MV-4-11 (cell line): ENCODE results near the gene RPS3.
"Not testable (repeated sequence)": the region's sequence is repeated elsewhere in the genome, so short reads cannot be mapped to it uniquely, and the experiment has no call there.

ENCODE experiments used
- DNase-seq: peaks from one replicate; lab custom pipeline; 2025; lab: John Stamatoyannopoulos, UW

Gene RPS3

DNA sequence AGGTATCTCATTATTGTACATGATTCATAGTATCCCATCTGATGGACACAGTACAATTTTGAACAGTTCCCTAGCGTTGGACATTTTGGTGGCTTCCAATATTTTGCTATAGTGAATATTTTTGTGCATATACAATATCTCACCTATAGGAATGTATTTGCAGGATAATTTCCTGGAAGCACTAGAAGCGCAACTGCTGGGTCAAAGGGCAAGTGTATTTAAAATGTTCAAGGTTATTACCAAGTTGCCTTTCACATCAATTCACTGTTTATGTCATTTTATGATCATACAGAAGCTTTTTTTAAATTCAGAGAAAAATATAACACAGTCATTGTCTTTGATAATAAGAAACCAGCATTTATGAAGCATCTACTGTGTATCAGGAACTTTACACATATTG, 19.1 kb upstream of the RPS3 start:
- DNase-seq, result no peak

DNA sequence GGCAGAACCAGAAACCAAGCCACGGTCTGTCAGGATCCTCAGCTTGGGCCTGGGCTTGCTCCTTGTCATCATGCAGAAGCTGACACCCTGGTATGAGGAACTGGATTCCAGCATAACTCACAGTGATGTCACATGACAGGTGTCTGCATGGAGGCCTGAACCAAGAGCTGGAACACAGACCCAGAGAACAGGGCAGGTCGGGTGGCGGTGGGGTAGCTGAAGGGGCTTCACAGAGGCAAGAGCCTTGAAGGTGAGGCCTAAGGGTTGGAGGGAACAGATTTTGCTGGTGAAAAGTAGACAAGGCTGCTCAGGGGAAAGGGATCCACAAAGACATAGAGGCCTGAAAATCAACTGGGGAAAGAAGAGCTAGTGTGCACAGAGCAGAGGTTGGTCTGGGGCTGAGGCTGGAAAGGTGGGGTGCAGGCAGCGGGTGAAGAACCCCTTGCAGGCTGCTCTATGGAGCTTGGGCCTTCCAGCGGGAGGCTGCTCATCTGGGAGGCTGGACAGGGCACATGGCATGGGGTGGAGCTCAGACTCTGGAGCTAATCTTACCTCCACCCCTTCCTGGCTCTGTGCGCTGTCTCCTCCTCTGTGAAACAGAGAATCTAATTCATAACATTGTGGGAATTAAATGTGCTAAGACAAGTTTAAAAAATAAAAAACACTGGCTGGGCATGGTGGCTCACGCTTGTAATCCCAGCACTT, 18.4 kb upstream of the RPS3 start:
- peak; percentile 67 for DNase-seq

DNA sequence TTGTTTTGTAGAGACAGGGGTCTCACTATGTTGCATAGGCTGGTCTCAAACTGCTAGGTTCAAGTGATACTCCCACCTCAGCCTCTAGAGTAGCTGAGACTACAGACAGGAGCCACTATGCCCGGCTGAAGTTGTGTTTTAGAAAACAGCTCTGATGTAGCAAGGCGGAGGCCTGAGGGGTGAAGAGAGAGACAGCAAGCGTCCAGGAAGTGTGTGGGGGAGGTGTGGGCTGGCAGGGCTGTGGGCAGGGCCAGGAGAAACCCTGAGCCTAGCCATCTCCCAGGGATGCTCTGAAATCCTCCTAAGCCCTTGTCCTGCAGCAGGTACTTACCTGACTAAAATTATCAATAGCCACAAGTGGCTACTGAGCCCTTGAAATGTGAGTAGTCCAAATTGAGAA, 16.1 kb upstream of the RPS3 start:
- DNase-seq, result peak; percentile 20

DNA sequence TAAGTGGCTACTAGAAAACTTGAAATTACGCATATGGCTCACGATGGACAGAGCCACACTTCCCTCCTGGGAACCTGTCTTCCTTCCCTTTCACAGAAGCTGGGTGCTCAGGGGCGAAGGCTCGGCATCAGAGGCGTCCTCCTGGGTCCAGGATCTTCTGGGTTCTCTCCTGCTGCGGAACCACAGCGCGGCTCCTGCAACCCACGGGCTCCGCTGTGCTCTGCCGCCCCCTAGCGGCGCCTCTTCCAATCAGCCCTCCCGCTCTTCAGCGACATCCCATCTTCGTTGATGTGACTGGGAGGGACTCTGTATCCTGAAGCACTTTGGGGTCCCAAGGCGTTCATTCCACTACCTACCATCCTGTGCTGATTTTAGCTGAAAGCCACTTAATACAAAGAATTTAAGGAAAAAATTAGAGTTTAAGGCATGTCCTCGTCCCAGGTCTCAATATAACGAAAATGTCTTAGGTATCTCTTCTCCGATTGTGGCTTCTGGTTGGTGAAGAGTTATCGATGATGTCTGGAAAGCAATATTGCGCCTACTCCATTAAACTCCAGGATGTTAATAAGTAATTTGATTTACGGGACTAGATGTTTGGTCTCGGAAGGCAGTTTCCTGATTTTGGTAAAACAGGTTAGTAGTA, 14.8 kb upstream of the RPS3 start:
- peak; percentile 48 for DNase-seq

DNA sequence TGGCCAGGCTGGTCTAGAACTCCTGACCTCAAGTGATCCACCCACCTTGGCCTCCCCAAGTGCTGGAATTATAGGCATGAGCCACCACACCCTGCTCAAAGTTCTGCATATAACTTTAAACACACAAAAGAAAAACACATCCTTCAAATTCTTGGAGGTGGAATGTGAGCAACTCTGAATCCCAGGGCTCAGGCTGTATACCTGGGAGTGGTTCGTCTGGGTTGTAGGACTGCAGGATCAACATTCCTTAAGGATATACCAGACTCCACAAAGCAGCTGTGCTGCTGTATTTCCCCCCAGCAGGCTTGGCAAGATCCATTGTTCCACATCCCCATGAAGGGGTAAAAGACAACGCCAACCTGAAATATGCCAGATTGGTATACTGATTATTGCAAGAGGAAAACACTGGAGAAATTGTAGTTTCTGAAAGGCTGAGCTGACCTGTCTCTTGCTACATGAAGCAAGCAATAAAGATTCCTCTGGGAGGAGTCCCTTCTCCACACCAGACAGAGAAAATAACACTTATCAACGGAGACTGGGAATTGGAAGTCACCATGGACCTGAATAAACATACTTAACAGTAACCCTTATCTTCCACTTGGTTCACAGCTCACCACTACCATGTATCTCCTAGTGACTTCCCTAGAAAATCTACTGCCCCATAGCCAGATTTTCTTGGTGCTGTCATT, 12.2 kb upstream of the RPS3 start:
- no peak for DNase-seq

DNA sequence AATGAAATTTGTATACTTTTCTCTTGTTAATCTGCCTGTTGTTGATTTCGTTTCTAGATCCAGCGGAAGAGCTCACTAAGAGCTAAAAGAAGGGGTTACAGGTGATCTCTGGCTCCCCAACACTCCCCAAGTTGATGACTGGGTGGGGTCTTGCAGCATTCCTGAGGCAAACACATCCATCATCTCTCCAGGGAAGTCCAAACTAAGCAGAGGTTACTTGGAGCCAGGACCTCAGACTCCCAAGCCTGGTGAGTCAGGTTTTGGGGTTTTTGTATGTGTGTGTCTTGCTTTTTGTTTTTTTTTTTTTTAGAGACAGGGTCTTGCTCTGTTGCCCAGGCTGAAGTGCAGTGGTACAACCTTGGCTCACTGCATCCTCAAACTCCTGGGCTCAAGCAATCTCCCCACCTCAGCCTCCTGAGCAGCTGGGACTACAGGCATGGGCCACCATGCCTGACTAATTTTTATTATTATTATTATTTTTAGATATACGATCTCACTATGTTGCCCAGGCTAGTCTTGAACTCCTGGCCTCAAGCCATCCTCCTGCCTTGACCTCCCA, 11.5 kb upstream of the RPS3 start:
- DNase-seq, result no peak

DNA sequence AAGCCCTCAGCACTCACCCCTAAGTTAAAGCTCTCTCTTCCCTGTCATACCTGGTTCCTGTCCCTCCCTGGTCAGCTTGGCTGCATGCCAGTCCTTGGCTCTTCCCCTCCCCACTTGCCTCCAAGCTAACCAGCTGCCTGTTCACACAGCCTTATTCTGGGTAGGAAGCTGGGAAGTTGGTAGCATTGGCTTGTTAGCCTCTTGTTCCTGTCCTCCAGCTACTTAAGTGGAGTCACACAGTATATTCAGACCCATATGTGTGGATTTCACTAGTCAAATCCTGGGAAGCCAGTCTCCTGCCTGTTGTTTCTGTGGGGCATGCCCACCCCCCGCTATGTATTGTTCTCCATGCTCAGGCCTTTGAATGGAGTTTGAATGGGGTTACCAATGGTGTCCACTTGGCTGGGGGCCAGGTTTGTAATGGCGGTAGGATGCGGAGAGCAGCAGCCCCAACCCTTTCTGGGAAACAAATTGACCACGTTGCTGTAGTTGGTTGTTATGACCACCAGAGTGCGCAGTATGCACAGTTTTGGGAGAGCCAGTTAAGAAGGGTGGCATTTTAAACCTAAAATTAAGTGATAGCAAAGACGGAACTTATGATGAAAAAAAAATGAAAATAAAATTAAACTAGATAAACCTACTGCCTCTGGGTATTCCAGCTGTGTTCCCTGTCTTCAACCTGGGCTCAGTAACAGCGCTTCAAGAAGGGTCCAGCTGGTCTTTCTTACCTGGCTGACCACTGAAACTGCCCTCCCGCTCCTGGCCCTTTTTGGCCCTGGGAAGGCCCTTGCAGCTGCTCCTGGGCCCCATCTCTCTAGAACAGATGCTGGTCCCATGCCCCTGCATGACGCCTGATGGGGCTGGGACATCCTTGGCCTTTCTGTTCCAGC, 10.7 kb upstream of the RPS3 start:
- peak; percentile 80 for DNase-seq

DNA sequence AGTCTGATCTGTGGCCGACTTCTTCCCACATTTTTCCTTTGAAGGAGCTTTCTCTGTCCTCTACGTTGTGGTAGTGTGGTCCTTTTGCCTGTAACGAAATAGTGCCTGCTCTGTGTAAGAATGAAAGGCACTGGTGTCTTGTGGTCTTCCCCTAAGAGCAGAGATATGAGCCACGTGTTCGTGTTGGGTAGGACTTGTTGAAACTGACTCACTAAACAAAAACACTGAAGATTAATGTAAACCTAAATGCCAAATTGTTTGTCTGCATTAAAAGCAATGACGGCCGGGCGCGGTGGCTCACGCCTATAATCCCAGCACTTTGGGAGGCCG, 10.1 kb upstream of the RPS3 start:
- no peak for DNase-seq

DNA sequence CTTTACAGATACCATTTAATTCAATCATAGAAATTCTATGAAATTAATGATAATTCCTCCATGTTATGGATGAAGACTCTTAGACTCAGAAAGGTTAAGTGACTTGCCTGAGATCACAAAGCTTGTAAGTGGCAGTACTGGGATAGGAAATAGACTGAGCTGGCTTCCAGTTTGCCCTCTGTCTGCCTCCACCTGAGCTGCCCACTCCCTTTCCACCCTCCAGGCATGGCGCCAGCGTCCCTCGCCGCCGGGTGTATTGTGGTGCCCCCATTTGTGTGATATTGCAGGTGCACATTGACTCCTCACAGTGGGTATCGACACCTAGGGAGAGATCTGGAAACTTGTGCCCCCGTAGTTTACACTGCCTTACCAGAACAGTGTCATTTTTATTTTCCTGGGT, 9.4 kb upstream of the RPS3 start:
- DNase-seq, result no peak

DNA sequence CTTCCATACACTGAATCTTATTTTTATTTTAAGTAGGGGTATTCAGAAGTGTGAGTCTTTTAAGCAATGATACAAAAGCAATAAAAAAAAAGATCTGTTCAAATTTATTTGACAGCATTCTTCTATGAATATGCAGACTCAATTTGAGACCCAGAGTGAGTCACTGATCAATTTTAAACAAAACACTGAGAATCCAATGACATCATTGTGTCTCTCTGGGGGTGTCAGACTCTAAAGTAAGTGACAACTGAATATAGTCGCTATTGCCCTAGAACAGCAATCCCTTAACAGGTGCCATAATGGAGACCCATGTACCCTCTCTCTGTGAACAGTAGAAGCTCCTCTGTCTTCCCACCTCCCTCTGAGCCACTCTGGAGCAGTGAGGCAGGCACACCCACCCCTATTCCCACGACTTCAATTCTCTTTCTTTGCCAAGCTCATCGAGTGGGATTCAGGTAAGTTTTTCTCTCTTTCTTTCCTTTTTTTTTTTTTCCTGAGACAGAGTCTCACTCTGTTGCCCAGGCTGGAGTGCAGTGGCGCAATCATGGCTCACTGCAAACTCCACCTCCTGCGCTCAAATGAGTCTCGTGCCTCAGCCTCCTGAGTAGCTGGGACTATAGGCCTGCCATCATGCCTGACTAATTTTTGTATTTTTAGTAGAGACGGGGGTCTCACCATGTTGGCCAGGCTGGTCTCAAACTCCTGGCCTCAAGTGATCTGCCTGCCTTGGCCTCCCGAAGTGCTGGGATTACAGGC, 5.1 kb upstream of the RPS3 start:
- no peak for DNase-seq

DNA sequence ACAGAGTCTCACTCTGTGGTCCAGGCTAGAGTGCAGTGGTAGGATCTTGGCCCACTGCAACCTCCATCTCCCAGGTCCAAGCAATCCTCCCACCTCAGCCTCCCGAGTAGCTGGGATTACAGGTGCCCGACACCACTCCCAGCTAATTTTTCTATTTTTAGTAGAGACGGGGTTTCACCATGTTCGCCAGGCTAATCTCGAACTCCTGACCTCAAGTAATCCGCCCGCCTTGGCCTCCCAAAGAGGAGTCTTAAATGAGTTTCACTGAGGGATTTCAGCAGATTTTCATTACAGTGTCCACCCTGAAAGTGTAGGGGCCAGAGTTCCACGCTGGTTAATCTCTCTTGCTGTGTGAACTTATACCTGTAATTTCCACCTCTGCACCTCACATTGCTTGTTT, 412 bp upstream of the RPS3 start:
- no peak for DNase-seq

DNA sequence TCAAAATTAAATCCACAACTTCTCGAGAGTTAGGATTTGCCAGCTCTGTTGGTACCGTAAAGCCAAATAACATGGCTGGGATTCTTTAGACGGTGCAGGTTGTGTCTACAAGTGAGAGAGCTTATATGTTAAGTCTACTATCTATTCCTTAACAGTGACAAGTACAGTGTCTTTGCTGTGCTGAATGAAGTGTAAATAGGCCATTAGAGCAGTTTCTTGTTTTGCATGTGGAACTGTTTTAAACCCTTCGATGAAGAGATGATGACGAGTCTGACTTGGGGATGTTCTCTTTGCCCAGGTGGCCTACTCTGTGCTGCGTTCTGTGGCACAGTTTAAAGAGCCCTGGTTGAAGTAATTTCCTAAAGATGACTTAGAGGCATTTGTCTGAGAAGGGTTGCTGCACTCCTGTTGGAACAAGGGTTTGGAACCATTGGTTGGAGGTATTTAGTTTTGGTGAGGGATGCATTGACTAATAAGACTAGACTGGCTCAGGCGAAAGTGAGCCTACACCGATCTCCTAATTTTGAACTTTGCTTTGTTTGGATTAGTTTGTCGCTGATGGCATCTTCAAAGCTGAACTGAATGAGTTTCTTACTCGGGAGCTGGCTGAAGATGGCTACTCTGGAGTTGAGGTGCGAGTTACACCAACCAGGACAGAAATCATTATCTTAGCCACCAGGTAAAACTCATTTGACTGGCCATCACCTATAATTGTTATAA, 988 bp downstream of the RPS3 start:
- no peak for DNase-seq

DNA sequence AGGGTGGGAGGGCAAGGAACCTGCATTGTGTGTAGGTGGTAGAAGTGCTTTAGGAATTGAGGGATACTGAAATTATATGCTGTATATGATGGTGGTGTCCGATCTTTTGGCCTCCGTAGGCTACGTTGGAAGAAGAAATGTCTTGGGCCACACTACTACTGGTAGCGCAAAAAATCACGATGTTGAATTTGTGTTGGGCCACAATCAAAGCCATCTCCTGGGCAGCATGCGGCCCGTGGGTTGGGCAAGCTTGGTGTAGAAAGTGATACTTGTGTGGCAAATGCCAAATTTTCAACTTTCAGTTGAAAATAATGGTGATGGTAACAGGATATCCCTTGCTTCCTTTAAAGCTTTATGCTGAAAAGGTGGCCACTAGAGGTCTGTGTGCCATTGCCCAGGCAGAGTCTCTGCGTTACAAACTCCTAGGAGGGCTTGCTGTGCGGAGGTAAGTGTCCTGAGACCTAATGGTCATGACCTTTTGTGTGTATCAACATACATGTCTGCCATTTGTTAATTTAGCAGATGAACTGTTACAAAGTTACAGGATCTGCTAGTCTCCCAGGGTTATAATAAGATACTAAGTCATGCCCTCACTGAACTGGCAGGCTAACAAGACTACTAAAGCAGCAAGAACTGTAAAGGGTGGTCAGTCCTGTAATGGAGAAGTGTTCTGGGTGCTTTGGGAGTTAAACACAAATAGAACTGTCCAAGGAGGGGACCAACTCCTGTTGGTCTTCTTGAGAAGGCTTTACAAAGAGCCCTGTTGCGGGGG, 2.9 kb downstream of the RPS3 start:
- DNase-seq, result no peak

DNA sequence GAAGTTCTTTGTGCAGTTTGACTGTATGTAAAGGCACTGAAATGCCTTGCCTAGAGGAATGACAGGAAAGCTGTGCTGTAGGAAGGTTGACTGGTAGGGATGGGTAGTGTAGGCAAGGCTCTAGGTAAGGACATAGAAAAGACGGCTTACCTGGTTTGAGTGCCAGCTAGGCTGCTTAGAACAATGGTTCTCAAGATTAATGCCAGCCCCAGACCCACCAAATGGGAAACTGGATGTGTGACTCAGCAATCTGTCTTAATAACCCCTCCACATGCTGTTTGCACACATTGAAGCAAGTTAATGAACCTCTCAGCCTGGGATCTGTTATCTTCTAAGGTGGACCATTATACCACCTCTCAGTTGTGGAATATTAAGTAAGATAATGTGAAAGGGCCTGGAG, 3.7 kb downstream of the RPS3 start:
- DNase-seq, result no peak

DNA sequence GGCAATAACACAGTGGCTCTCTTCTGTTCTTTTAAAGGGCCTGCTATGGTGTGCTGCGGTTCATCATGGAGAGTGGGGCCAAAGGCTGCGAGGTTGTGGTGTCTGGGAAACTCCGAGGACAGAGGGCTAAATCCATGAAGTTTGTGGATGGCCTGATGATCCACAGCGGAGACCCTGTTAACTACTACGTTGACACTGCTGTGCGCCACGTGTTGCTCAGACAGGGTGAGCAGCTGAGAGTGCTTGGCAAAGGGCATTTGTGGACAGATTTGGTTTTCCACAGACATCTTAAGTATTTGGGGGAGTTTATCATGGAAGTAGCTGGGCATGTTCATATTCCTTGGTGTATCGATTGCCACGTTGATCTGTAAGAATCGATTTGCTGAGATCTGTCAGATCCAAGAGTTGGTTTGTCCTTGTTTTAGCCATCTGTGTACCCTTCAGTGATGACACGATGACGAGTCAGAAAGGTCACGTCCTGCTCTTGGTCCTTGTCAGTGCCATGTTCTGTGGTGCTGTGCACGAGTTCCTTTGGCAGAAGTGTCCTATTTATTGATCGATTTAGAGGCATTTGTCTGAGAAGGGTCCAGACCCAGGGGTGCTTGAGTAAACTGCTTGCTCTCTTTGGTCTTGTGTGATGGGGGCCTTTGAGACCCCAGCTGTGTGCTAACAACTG, 4.8 kb downstream of the RPS3 start:
- no peak for DNase-seq

DNA sequence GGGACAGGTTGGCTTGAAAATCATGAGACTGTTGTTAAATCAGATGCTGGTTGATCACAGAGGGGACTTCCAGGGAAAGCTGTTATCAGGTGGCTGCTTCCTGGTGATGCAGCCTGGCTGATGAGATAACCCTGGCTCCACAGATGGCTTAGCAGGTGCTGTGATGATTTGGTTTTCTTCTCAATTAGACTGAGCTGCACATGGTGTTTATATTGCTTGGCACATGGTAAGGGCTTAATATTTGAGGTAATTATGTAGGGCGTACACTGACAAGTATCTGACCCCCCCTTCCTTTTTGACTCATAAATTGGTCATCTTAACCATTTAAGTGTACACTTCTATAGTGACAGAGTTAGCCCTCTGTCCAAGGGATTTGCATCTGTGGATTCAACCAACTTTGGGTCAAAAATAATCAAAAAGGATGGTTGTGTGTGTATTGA, 7.0 kb downstream of the RPS3 start:
- DNase-seq, result no peak

DNA sequence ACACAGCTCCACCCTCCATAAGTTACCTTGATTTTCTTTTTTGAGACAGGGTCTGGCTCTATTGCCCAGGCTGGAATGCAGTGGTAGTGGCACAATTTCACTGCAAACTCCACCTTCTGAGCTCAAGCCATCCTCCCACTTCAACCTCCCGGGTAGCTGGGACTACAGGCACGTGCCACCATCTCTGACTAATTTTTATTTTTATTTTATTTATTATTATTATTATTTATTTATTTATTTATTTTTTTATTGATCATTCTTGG, 9.6 kb downstream of the RPS3 start:
- DNase-seq, result no peak

DNA sequence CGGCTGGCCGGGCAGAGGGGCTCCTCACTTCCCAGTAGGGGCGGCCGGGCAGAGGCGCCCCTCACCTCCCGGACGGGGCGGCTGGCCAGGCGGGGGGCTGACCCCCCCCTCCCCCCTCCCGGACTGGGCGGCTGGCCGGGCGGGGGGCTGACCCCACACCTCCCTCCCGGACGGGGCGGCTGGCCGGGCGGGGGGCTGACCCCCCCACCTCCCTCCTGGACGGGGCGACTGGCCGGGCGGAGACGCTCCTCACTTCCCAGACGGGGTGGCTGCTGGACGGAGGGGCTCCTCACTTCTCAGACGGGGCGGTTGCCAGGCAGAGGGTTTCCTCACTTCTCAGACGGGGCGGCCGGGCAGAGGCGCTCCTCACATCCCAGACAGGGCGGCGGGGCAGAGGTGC, 10.7 kb downstream of the RPS3 start:
- DNase-seq, result not testable (repeated sequence)

DNA sequence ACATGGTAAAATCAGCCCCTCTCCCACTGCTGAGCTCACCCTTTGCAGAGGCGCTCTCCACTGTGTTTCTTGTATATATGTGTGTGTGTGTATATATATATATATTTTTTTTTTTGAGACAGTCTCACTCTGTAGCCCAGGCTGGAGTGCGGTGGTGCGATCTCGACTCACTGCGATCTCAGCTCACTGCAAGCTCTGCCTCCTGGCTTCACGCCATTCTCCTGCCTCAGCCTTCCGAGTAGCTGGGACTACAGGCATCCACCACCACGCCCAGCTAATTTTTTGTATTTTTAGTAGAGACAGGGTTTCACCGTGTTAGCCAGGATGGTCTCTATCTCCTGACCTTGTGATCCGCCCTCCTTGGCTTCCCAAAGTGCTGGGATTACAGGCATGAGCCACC, 13.8 kb downstream of the RPS3 start:
- not testable (repeated sequence) for DNase-seq

DNA sequence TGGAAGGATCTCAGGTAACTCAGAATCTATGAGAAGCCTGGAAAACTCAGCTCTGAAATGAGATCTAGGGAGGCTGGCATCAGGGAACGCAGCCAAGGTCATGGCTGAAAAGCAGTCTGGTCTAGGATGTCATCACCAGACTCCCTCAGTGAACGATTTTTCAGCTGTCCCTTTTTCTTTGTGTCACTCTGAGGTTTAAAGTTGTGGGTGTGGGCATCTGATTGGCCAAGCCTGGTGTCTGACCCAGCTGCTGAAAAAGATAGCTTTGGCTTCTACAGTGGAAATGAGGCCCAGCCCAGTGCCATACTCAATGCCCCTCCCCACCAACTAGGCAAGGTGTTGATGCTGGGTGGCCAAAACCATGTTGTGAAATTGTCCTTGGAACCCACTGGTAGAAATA, 14.5 kb downstream of the RPS3 start:
- DNase-seq, result no peak
